Panc1 (cell line): ENCODE measurements around the gene TIMM23B. TPM values are rescaled to one million over a fixed set of nuclear protein-coding genes. Genes with fewer than 3 reads are reported as not detected.
A peak's percentile ranks its signal among the peaks of the same experiment; 100 is the strongest.
"Not testable (repeated sequence)": the region's sequence is repeated elsewhere in the genome, so short reads cannot be mapped to it uniquely, and the experiment has no call there.

Experiments
- ATAC-seq: fragments of 200-7000 bp; cut with Tn5 transposase; 2 replicates; pipeline ENCODE4 v1.9.1; 2020; ENCODE audit warnings: mild to moderate bottlenecking, moderate library complexity
- BruUV-seq: library from RNA; stranded (reverse); fragments of 400-500 nt; replicated peaks from 2 replicates; lab custom pipeline; 2021; lab: Mats Ljungman, UMichigan
- CTCF ChIA-PET: fragments of 300-600 bp; sonication (Branson Sonifier 250); formaldehyde crosslinking; loops from one replicate; lab custom pipeline; 2022; ENCODE audit warnings: antibody characterized with exemption; lab: Charles Lee
- POLR2A ChIA-PET: fragments of 300-600 bp; sonication (Branson Sonifier 250); formaldehyde crosslinking; loops from one replicate; lab custom pipeline; 2022; ENCODE audit warnings: antibody characterized with exemption; lab: Charles Lee
- DNase-seq: peaks from one replicate; pipeline ENCODE4 v3.0.0-alpha.2; 2010; ENCODE audit warnings: low read depth, low spot score
- H3K27ac ChIP-seq: 2 replicates; pipeline ENCODE4 v1.5.1; 2011; ENCODE audit warnings: mild to moderate bottlenecking, low read length, inconsistent platforms
- H3K27me3 ChIP-seq: fragments of 200-500 bp; sonication (Bioruptor generic); 2 replicates; pipeline ENCODE4 v1.6.0; 2014; ENCODE audit warnings: low read length, inconsistent platforms; ENCODE audit not compliant: control insufficient read depth, insufficient read depth
- H3K36me3 ChIP-seq: fragments of 200-500 bp; sonication (Bioruptor generic); 2 replicates; pipeline ENCODE4 v1.5.1; 2014; ENCODE audit warnings: inconsistent platforms, mild to moderate bottlenecking, low read length, moderate library complexity; ENCODE audit not compliant: control insufficient read depth, insufficient read depth
- H3K4me1 ChIP-seq: 2 replicates; pipeline ENCODE4 v1.5.1; 2011; ENCODE audit warnings: inconsistent platforms, mild to moderate bottlenecking, low read length, moderate library complexity; ENCODE audit not compliant: control insufficient read depth, insufficient read depth
- H3K4me3 ChIP-seq, 2 experiments: 2 replicates each; pipeline ENCODE4 v1.5.1; 2011 to 2012; ENCODE audit warnings: low read depth in 2 of 2, low read length in 2 of 2, mild to moderate bottlenecking in 2 of 2, inconsistent platforms in 1 of 2, moderate library complexity in 1 of 2
- H3K9me3 ChIP-seq: fragments of 200-500 bp; sonication (Bioruptor generic); 2 replicates; pipeline ENCODE4 v1.5.1; 2014; ENCODE audit warnings: low read depth, mild to moderate bottlenecking, inconsistent platforms, low read length, moderate library complexity; ENCODE audit not compliant: control insufficient read depth, insufficient read depth
- in situ Hi-C: cut with HindIII; loops from 2 replicates; pipeline ENCODE4 v1.10.0; 2016; ENCODE audit warnings: low sequenced_read_pairs, low pct_unique_long_range_greater_than_20kb
- intact Hi-C: fragments of 100-400 bp; cut with micrococcal nuclease; formaldehyde crosslinking; loops from one replicate; pipeline ENCODE4 v1.10.0; 2022; ENCODE audit not compliant: unreplicated experiment
- total RNA-seq: library from RNA; stranded (reverse); gene quantifications from one replicate; pipeline ENCODE4 v1.2.1, GENCODE V29; 2021; ENCODE audit not compliant: unreplicated experiment

Gene TIMM23B
- total RNA-seq, 1 experiment from 2014 or later, result 18.8 TPM

DNA sequence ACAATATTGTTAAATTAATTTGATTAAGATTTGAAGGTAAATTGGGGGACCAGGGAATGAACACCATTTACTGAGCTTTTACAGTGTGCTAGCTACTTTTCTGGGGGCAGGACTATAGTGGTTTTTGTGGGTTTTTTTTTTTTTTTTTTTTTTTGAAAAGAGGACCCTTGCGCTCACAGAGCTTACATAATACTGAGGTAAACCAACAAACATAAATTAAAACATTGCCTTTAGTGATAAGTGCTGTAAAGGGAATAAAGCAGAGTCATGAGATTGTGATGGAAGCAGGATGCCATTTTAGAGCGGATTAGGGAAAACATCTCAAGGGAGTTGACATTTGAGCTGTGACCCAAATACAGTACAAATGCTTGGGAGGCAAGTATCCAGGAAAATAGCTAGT, 1.8 kb downstream of the TIMM23B start:
- BruUV-seq, H3K27ac ChIP-seq, in situ Hi-C loops, DNase-seq, H3K4me1 ChIP-seq, ATAC-seq, CTCF ChIA-PET, H3K9me3 ChIP-seq, H3K4me3 ChIP-seq, POLR2A ChIA-PET, H3K36me3 ChIP-seq, H3K27me3 ChIP-seq, intact Hi-C loops: not testable (repeated sequence)

DNA sequence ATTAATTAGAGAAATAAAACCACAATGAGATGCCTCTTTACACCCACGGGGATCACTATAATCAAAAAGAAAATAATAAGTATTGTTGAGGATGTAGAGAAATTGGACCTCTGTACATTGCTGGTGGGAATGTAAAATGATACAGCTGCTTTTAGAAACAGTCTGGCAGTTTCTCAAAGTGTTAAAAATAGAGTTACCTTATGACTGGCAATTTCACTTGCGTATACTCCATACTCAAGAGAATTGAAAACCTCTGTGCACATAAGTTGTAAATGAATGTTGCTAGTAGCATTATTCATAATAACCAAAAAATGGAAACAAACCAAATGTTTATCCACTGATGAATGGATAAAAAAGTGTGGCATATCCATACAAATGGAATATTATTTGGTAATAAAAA, 6.3 kb downstream of the TIMM23B start:
- BruUV-seq, in situ Hi-C loops: not testable (repeated sequence)

DNA sequence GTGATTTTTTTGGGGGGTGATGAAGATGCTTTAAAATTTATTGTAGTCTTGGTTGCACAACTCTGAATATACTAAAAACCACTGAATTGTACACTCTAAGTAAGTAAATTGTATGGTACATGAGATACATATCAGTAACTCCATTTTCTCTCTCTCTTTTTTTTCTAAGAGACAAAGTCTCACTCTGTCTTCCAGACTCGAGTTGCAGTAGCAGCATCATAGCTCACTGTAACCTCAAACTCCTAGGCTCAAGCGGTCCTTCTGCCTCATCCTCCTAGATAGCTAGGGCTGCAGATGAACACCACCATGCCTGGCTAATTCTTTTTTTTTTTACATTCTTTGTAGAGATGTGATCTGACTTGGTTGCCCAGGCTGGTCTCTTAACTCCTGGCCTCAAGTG, 6.9 kb downstream of the TIMM23B start:
- intact Hi-C loops, H3K4me3 ChIP-seq, POLR2A ChIA-PET, H3K27ac ChIP-seq, CTCF ChIA-PET, H3K27me3 ChIP-seq, BruUV-seq, in situ Hi-C loops, DNase-seq, H3K9me3 ChIP-seq, H3K36me3 ChIP-seq, H3K4me1 ChIP-seq: not testable (repeated sequence)
- ATAC-seq, result 0 out of 2 replicates have a peak, but pooled peaks have one; percentile 56

More for the DNA sequence above, 6.3 kb downstream of the TIMM23B start:
- CTCF ChIA-PET, intact Hi-C loops, H3K27ac ChIP-seq, H3K9me3 ChIP-seq, H3K4me3 ChIP-seq, DNase-seq, H3K27me3 ChIP-seq, ATAC-seq, H3K4me1 ChIP-seq, H3K36me3 ChIP-seq, POLR2A ChIA-PET: not testable (repeated sequence)

DNA sequence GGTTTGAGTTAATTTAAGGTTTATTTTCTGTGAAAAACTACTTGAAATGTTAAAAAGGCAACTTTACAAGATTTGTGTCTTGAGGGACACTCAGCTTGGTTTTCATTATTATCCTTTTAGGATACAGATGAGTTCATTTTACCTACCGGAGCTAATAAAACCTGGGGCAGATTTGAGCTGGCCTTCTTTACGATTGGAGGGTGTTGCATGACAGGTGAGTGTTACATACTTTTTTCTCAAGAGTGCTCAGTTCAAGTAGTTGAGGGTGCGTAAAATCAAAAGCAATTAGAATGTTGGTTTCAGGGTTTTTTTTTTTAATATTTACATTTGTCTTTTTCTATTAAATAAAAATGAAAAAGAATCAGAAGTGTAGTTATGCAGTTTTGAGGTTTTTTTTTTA, 10.2 kb downstream of the TIMM23B start:
- intact Hi-C loops, H3K9me3 ChIP-seq, in situ Hi-C loops, H3K36me3 ChIP-seq, H3K4me3 ChIP-seq, H3K27ac ChIP-seq, H3K4me1 ChIP-seq, ATAC-seq, CTCF ChIA-PET, H3K27me3 ChIP-seq, DNase-seq, BruUV-seq: not testable (repeated sequence)
- POLR2A ChIA-PET, result interaction anchor here (0.6 kb wide), 2 partner anchors 134 to 158 kb away, joined by 3 to 4 read pairs; no protein-coding TSS in a partner anchor

DNA sequence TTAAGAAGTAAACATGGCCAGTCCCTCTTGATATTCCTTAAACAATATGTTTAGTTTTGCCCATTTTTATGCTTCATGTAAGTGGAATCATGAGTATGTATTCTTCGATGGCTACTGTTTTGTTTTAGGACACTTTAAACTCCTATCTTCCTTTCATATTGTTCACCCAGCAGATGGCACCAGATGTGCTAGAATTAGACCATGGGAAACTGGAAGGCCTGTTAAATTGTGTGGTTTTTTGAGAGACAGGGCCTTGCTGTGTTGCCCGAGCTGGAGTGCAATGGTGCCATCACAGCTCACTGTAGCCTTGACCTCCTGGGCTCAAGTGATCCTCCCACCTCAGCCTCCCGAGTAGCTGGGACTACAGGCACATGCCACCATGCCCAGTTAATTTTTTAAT, 11.3 kb downstream of the TIMM23B start:
- intact Hi-C loops, H3K27me3 ChIP-seq, in situ Hi-C loops, H3K4me3 ChIP-seq, H3K27ac ChIP-seq, H3K36me3 ChIP-seq, BruUV-seq, DNase-seq, POLR2A ChIA-PET, H3K9me3 ChIP-seq, CTCF ChIA-PET, H3K4me1 ChIP-seq: not testable (repeated sequence)
- peak; percentile 65 for ATAC-seq

DNA sequence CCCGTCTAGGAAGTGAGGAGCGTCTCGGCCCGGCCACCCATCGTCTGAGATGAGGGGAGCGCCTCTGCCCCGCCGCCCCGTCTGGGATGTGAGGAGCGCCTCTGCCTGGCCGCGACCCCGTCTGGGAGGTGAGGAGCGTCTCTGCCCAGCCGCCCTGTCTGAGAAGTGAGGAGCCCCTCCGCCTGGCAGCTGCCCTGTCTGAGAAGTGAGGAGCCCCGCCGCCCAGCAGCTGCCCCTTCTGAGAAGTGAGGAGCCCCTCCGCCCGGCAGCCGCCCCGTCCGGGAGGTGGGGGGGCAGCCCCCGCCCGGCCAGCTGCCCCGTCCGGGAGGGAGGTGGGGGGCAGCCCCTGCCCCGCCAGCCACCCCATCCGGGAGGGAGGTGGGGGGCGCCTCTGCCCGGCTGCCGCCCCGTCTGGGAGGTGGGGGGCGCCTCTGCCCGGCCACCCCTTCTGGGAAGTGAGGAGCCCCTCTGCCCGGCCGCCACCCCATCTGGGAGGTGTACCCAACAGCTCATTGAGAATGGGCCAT, 28.5 kb downstream of the TIMM23B start:
- H3K4me1 ChIP-seq, in situ Hi-C loops, H3K36me3 ChIP-seq, H3K9me3 ChIP-seq, POLR2A ChIA-PET, H3K27ac ChIP-seq, H3K27me3 ChIP-seq, BruUV-seq, ATAC-seq, H3K4me3 ChIP-seq, DNase-seq, intact Hi-C loops, CTCF ChIA-PET: not testable (repeated sequence)

DNA sequence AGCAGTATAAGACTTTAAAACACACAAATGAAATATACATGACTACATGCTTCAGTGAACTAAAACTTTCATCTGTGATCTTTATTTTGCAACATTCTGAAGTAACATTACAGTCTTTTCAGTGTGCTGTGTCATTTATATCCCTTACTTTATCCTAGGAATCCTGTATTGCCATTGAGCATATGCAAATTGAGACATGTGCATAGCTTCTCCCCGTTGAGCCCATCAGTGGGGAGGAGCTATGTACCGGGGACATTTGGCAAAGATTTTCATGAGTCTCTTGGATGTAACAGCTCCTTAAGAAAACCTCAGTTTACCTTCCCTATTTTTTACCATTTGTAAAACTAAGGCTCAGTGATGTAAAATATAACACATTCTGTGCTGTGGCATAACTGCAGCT, 29.6 kb downstream of the TIMM23B start:
- in situ Hi-C loops, BruUV-seq, H3K36me3 ChIP-seq, CTCF ChIA-PET, POLR2A ChIA-PET, H3K4me3 ChIP-seq, H3K9me3 ChIP-seq, H3K27ac ChIP-seq, intact Hi-C loops, ATAC-seq, H3K4me1 ChIP-seq, DNase-seq, H3K27me3 ChIP-seq: not testable (repeated sequence)
